Activated T-helper 2 cell treated with anti-CD3 and anti-CD28 coated beads, Interferon-gamma antibody, Interleukin-2, Interleukin-4, amounts not matched to agents 10 μg/mL and 5 μg/mL and 100 μg/mL, durations not matched to agents 14 hours and 24 hours and 36 hours (primary cell): ENCODE data around the gene KRT74. TPM values are rescaled to one million over a fixed set of nuclear protein-coding genes. Genes with fewer than 3 reads are reported as not detected.

ENCODE experiments used
- DNase-seq: peaks from one replicate; pipeline ENCODE4 v3.0.0; 2021; ENCODE audit warnings: low spot score
- H3K27ac Mint-ChIP-seq: one replicate; pipeline ENCODE4 v1.8.0; 2021; ENCODE audit warnings: mixed read lengths
- H3K27me3 Mint-ChIP-seq: one replicate; pipeline ENCODE4 v1.8.0; 2021; ENCODE audit warnings: low read depth, mixed read lengths
- H3K36me3 Mint-ChIP-seq: one replicate; pipeline ENCODE4 v1.8.0; 2021; ENCODE audit warnings: low read depth, mixed read lengths
- H3K4me1 Mint-ChIP-seq: one replicate; pipeline ENCODE4 v1.8.0; 2021; ENCODE audit warnings: low read depth, mixed read lengths
- H3K4me3 Mint-ChIP-seq: one replicate; pipeline ENCODE4 v1.8.0; 2021; ENCODE audit warnings: low read depth, mild to moderate bottlenecking, moderate library complexity, mixed read lengths
- H3K9me3 Mint-ChIP-seq: one replicate; pipeline ENCODE4 v1.8.0; 2021; ENCODE audit warnings: mixed read lengths
- intact Hi-C: fragments of 100-400 bp; cut with micrococcal nuclease; formaldehyde crosslinking; loops from one replicate; pipeline ENCODE4 v1.15.1; 2023
- total RNA-seq: library from RNA; stranded (reverse); gene quantifications from 2 replicates; pipeline ENCODE4 v1.2.3, GENCODE V29; 2022

The KRT74 gene
- total RNA-seq, 1 donor from 2014 or later, result not detected

- DNase-seq, result no peak
- no peaks in the 10 kb centered on the region for H3K9me3 Mint-ChIP-seq
- no peak overlapping the region for H3K4me3 Mint-ChIP-seq
- no peak overlapping the region for H3K27ac Mint-ChIP-seq
- H3K27me3 Mint-ChIP-seq, result peaks cover 11% of the 10 kb centered on the region
- H3K4me1 Mint-ChIP-seq, result peaks cover 44% of the 10 kb centered on the region
- intact Hi-C loops, result no loop called here
- no peaks in the 10 kb centered on the region for H3K36me3 Mint-ChIP-seq
Measured at GRCh38 chr12:52608826-52609630, 35.4 kb upstream of the KRT74 start.

DNA sequence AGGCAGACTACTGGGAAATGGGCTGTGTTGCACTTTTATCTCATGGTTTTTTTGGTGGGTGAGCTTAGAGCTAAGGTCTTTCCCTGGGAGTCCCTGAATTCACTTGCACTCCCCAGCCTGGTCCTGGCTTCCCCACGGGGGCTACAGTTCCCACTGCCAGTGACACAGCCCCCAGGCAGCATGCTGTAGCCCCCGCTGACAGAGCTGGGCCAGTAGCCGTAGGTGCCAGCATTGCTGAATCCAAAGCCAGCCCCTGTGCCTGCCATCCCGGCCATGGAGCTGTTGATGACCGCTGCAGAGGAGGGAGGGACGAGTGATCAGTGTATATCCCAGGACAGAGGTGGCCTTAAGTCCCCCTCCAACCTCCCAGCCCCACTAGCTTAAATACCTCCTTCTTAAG lies 34.5 kb upstream of the KRT74 start:
- no peak for DNase-seq
- Mint-ChIP-seq H3K9me3 (no peaks in the 10 kb centered on the region), H3K4me3 (no peak overlapping the region), H3K36me3 (no peaks in the 10 kb centered on the region), H3K27ac (no peak overlapping the region), H3K27me3 (peaks cover 13% of the 10 kb centered on the region), H3K4me1 (peaks cover 39% of the 10 kb centered on the region)
- intact Hi-C loops, result no loop called here

DNA sequence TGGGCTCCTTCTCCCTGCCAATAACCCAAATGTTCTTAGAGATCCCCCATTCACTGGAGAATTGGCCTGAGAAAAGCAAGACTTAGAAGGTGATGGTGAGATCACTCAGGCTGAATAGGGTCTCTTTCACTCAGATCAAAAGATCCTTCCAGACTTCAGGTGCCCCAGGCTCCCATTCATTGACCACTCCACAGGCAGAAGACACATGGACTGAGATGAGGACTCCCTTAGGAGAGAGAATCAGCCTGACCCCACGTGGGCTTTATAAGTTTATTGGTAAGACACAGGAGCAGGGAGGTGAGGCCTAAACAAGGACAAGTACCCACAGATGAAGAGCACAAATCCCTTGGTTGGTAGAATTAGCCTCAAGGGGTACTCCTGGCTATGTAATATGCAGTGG lies 33.7 kb upstream of the KRT74 start:
- no peaks in the 10 kb centered on the region for H3K9me3 Mint-ChIP-seq
- no peak for DNase-seq
- peaks cover 13% of the 10 kb centered on the region for H3K27me3 Mint-ChIP-seq
- H3K4me1 Mint-ChIP-seq, result peaks cover 34% of the 10 kb centered on the region
- no peaks in the 10 kb centered on the region for H3K36me3 Mint-ChIP-seq
- no peak overlapping the region for H3K27ac Mint-ChIP-seq
- no peak overlapping the region for H3K4me3 Mint-ChIP-seq
- intact Hi-C loops, result no loop called here

DNA sequence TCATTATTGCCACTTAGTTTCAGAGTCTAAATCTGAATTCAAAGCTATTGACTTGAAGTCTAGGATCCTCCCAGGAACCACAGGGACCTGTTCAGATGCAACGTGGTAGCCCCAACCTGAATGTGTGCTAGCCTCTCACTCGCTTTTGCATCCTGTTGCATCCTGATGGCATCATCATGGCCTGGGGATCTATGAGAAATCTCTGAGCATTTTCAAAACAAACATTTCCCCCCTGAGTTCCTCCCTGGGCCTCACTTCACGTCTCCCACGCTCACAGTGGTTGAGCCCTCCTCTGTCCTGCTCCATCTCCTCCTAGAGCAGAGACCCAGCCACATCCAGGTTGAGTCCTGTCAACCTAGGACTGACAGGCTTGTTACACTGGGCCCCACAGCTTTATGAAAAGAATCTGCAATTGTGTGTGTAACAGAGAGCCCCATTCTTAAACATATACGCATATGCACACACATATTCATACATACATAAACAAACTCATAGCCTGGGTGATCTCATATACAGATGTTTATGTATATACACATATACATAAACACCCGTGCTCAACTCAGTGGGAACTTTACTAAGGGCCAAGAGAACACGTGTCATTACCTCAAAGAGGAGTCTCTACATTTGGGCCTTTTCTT lies 33.1 kb upstream of the KRT74 start:
- Mint-ChIP-seq H3K4me1 (peaks cover 32% of the 10 kb centered on the region), H3K27me3 (peaks cover 13% of the 10 kb centered on the region), H3K9me3 (no peaks in the 10 kb centered on the region), H3K4me3 (no peak overlapping the region), H3K27ac (no peak overlapping the region), H3K36me3 (no peaks in the 10 kb centered on the region)
- no peak for DNase-seq
- intact Hi-C loops, result no loop called here

DNA sequence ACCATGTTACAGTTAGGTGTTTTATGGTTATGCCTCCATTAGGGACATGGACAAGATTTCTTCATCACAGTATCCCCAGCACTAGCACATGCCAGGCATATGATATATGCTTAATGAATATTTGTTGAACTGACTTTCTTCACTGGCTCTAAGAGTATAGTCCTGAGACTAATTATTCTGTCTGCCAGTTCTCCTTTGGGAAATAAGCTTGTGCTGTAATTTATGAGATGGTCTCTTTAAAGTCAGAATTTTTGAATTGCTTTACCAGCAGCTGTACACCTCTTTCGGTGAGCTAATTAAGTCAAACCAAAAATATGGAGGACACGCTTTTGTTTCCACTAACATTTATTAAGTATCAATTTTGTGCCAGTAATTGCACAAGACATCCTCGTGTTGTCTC lies 32.5 kb upstream of the KRT74 start:
- intact Hi-C loops, result no loop called here
- no peak for DNase-seq
- peaks cover 30% of the 10 kb centered on the region for H3K4me1 Mint-ChIP-seq
- H3K4me3 Mint-ChIP-seq, result no peak overlapping the region
- peaks cover 13% of the 10 kb centered on the region for H3K27me3 Mint-ChIP-seq
- H3K9me3 Mint-ChIP-seq, result no peaks in the 10 kb centered on the region
- H3K36me3 Mint-ChIP-seq, result no peaks in the 10 kb centered on the region
- H3K27ac Mint-ChIP-seq, result no peak overlapping the region

DNA sequence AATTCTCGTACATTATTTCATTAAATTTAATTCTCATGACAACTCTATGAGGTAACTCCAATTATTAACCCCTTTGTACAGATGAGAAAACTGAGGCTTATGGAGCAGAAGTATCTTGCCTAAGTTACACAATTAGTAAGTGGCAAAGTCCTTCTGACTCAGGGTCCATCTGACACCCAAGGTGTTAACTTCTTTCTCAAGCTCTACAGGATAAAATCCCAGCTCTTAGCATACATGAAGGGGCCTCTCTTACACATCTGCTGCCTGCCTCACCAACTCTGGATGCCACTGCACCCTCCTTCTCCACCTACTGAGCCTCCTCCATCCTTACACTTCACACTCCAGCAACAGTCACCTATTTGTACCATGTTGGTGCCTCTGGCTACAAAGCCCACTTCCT lies 31.9 kb upstream of the KRT74 start:
- no peak overlapping the region for H3K4me3 Mint-ChIP-seq
- DNase-seq, result no peak
- peaks cover 13% of the 10 kb centered on the region for H3K27me3 Mint-ChIP-seq
- H3K36me3 Mint-ChIP-seq, result no peaks in the 10 kb centered on the region
- H3K9me3 Mint-ChIP-seq, result no peaks in the 10 kb centered on the region
- no peak overlapping the region for H3K27ac Mint-ChIP-seq
- intact Hi-C loops, result no loop called here
- peaks cover 26% of the 10 kb centered on the region for H3K4me1 Mint-ChIP-seq

- no peak for DNase-seq
- Mint-ChIP-seq H3K9me3 (no peaks in the 10 kb centered on the region), H3K27ac (no peak overlapping the region), H3K36me3 (no peaks in the 10 kb centered on the region), H3K27me3 (peaks cover 17% of the 10 kb centered on the region), H3K4me1 (peaks cover 21% of the 10 kb centered on the region), H3K4me3 (no peak overlapping the region)
- intact Hi-C loops, result no loop called here
Measured at GRCh38 chr12:52604859-52605258, 31.2 kb upstream of the KRT74 start.

DNA sequence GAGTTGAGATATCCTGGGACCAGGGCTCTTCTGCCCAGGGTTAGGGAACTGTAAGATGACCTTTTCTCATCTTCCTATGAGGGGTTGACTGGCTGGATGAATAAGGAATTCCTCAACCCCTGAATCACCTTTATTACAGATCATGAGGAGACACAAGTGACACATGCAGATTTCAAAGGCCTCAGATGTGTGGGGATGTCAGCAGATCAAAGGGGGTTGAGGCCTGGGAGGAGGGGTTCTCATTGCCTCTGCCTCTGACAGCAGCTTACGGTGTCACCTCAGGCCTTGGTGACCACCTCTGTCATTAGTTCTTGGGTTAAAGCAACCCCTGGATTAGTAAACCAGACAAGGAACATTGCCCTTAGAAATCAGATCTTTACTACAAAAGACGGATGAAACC lies 29.7 kb upstream of the KRT74 start:
- H3K4me3 Mint-ChIP-seq, result no peak overlapping the region
- DNase-seq, result no peak
- H3K27ac Mint-ChIP-seq, result no peak overlapping the region
- H3K27me3 Mint-ChIP-seq, result peaks cover 29% of the 10 kb centered on the region
- no peaks in the 10 kb centered on the region for H3K9me3 Mint-ChIP-seq
- peaks cover 16% of the 10 kb centered on the region for H3K4me1 Mint-ChIP-seq
- H3K36me3 Mint-ChIP-seq, result no peaks in the 10 kb centered on the region
- intact Hi-C loops, result no loop called here

DNA sequence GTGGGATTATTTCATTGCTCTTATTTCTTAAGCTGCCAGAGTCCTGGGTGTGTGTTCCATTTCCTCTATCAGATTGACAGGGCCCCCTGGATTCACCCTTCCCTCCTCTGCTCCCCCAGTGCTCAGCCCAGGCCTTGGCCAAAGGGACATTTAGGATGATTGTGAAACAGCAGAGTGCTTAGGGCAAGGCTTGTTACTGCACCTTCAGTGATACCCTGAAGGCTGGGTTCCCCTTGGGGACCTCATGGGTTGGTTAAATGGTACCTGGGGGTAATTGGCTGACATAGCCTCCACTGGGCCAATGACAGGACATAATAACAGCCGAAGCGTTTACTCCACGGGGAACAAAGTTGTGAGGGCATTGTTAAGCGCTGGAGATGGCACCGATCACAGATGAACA lies 28.9 kb upstream of the KRT74 start:
- Mint-ChIP-seq H3K9me3 (no peaks in the 10 kb centered on the region), H3K27ac (no peak overlapping the region), H3K27me3 (peaks cover 27% of the 10 kb centered on the region), H3K4me3 (no peak overlapping the region), H3K36me3 (no peaks in the 10 kb centered on the region), H3K4me1 (peaks cover 13% of the 10 kb centered on the region)
- intact Hi-C loops, result no loop called here
- no peak for DNase-seq

GRCh38 chr12:52601671-52602070 lies 28.0 kb upstream of the KRT74 start:
- H3K36me3 Mint-ChIP-seq, result no peaks in the 10 kb centered on the region
- intact Hi-C loops, result no loop called here
- H3K27ac Mint-ChIP-seq, result no peak overlapping the region
- no peak for DNase-seq
- no peaks in the 10 kb centered on the region for H3K9me3 Mint-ChIP-seq
- no peak overlapping the region for H3K4me3 Mint-ChIP-seq
- peaks cover 30% of the 10 kb centered on the region for H3K27me3 Mint-ChIP-seq
- H3K4me1 Mint-ChIP-seq, result peaks cover 11% of the 10 kb centered on the region

DNA sequence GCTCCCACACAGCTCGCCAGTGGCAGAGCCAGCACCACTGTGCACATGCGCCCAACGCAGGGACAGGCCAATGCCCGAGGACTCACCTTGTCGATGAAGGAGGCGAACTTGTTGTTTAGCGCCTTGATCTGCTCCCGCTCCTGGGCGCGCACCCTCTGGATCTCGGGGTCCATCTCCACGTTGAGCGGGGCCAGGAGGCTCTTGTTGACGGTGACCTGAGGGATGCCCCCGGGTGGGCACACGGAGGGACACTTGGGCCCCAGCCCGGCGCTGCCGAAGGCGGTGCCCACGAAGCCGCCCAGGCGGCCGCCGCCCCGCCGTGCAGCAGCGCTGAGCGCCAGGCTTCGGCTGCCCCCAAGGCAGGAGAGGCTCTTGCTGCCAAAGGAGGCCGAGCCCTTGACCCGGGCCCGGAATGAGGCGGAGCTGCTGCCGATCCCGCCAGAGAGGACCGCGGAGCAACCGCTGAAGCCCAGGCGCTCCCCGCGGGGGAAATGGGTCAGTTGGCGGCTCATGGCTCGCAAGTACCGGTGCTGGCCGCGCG lies 27.4 kb upstream of the KRT74 start, which contains the start of gene KRT72:
Gene KRT72 (minus strand): TSS at position 523 of the 541 bp plus-strand sequence. CDS start 11 bp downstream, at position 512.
- peaks cover 29% of the 10 kb centered on the region for H3K27me3 Mint-ChIP-seq
- H3K9me3 Mint-ChIP-seq, result no peaks in the 10 kb centered on the region
- H3K27ac Mint-ChIP-seq, result no peak within 1 kb of the TSS
- H3K36me3 Mint-ChIP-seq, result no peaks in the 10 kb centered on the region
- no peak within 1 kb of the TSS for H3K4me3 Mint-ChIP-seq
- DNase-seq, result no peak
- H3K4me1 Mint-ChIP-seq, result peaks cover 11% of the 10 kb centered on the region
- intact Hi-C loops, result no loop called here

DNA sequence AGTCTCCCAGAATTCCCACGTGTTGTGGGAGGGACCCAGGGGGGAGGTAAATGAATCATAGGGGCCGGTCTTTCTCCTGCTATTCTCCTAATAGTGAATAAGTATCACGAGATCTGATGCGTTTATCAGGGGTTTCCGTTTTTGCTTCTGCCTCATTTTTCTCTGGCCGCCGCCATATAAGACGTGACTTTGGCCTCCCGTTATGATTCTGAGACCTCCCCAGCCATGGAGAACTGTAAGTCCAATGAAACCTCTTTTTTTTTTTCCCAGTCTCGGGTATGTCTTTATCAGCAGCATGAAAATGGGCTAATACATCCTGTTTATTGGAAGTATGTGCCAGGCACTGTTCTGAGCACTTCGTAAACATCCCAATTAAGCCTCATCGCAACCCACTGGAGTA lies 26.8 kb upstream of the KRT74 start:
- H3K27me3 Mint-ChIP-seq, result peaks cover 29% of the 10 kb centered on the region
- H3K9me3 Mint-ChIP-seq, result no peaks in the 10 kb centered on the region
- H3K27ac Mint-ChIP-seq, result no peak overlapping the region
- no peak overlapping the region for H3K4me3 Mint-ChIP-seq
- peaks cover 7% of the 10 kb centered on the region for H3K4me1 Mint-ChIP-seq
- intact Hi-C loops, result no loop called here
- DNase-seq, result no peak
- H3K36me3 Mint-ChIP-seq, result no peaks in the 10 kb centered on the region

DNA sequence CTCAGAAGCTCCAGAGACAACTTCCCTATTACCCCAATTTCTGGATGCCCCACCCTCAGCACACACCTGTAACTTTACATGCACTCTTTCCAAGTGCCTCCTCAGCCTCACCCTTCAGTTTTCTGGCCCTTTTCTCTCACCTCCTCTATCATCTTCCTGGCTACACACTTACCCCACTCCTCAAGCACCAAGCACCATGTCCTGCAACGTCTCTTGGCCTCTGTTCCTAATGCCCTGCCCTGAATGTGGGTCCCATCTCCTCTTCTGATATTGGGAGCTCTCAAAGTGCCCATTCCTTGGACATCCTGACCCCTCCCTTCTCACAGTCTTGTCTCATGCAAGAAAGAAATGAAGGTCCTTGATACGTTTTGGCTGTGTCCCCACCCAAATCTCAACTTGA lies 26.4 kb upstream of the KRT74 start:
- Mint-ChIP-seq H3K27ac (no peak overlapping the region), H3K36me3 (no peaks in the 10 kb centered on the region), H3K27me3 (peaks cover 29% of the 10 kb centered on the region), H3K4me1 (peaks cover 5% of the 10 kb centered on the region), H3K4me3 (no peak overlapping the region), H3K9me3 (no peaks in the 10 kb centered on the region)
- intact Hi-C loops, result no loop called here
- no peak for DNase-seq
